Stimulated activated effector memory CD8-positive, alpha-beta T cell treated with anti-CD3 and anti-CD28 coated beads, Interleukin-12 subunit alpha, Interleukin-12 subunit beta, amount 100 ng/mL, for 72 hours (primary cell): ENCODE results near the gene LRP8.
"Not testable (repeated sequence)": the region's sequence is repeated elsewhere in the genome, so short reads cannot be mapped to it uniquely, and the experiment has no call there.

Source experiments
- ATAC-seq: fragments of 150-1000 bp; cut with Tn5 transposase; 2 replicates; pipeline ENCODE4 v1.10.0; 2021
- DNase-seq, 2 donors: peaks; one replicate each; pipeline ENCODE4 v3.0.0; 2021 to 2022; ENCODE audit warnings: low spot score in 2 of 2
- H3K27ac Mint-ChIP-seq: one replicate; pipeline ENCODE4 v1.8.0; 2022; ENCODE audit warnings: mild to moderate bottlenecking, mixed read lengths
- H3K36me3 Mint-ChIP-seq: one replicate; pipeline ENCODE4 v1.8.0; 2022; ENCODE audit warnings: mild to moderate bottlenecking, mixed read lengths
- H3K4me1 Mint-ChIP-seq: one replicate; pipeline ENCODE4 v1.8.0; 2022; ENCODE audit warnings: mixed read lengths
- H3K4me3 Mint-ChIP-seq: one replicate; pipeline ENCODE4 v1.8.0; 2022; ENCODE audit warnings: mild to moderate bottlenecking, mixed read lengths
- H3K9me3 Mint-ChIP-seq: one replicate; pipeline ENCODE4 v1.8.0; 2022; ENCODE audit warnings: mixed read lengths

The LRP8 gene

DNA sequence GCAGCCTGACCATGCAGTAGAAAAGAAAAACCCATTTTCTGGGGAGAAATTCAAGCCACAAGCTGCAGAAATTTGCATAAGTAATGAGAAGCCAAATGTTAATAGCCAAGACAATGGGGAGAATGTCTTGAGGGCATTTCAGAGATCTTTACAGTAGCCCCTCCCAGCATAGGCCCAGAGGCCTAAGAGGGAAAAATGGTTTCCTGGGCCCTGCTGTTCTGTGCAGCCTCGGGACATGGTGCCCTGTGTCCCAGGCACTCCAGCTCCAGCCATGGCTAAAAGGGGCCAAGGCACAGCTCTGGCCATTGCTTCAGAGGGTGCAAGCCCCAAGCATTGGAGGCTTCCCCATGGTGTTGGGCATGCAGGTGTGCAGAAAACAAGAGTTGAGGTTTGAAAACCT, 122.4 kb downstream of the LRP8 start:
- not testable (repeated sequence) for H3K4me1 Mint-ChIP-seq, H3K27ac Mint-ChIP-seq, DNase-seq, H3K9me3 Mint-ChIP-seq, ATAC-seq, H3K4me3 Mint-ChIP-seq
- peaks cover 68% of the 10 kb centered on the region for H3K36me3 Mint-ChIP-seq

DNA sequence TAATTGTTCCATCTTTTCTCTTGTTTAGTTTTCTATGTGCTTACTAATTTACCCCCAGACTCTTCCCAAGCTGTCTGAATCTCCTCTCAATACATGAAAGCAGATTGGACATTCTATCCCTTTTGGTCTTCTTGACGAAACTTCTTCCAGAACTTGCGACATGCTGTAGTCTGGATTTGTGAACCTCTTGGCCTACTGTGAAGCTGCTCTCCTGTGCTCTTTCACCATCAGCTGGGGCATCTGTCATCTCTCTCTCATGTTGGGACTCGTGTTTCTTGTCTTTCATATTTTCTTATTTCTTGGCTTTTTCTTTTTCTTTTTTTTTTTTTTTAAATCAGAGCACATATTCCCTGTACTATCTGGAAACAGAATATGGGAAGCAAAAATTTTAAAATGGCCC, 124.4 kb downstream of the LRP8 start:
- Mint-ChIP-seq H3K9me3 (peaks cover 5% of the 10 kb centered on the region), H3K36me3 (peaks cover 48% of the 10 kb centered on the region), H3K27ac (no peak overlapping the region), H3K4me1 (peaks cover 6% of the 10 kb centered on the region), H3K4me3 (no peak overlapping the region)
- no peak for ATAC-seq
- no peak for DNase-seq

DNA sequence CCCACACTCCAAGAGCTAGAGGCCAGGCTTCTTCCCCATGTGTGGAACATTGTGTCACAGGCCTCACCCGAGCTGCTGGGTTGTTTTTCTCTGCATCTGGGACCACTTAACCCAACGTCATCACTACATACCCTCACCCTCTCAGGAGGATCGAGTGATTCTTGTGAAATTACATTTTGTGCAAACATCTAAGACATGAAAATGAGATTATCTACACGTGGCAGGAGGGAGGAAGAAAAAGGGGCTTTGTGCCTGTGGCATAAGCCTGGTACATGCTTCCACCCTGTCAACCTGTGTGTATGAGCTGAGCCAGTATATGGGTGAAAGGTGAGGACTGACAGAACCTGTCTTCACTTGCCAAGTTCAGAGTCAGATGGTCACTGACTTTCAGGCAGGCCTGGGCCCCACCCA, 129.6 kb downstream of the LRP8 start:
- Mint-ChIP-seq H3K9me3 (no peaks in the 10 kb centered on the region), H3K36me3 (peaks cover 31% of the 10 kb centered on the region), H3K4me1 (peaks cover 24% of the 10 kb centered on the region), H3K4me3 (peak overlapping the region; percentile 84), H3K27ac (peak overlapping the region; percentile 96)
- no peak for ATAC-seq
- no peak for DNase-seq

DNA sequence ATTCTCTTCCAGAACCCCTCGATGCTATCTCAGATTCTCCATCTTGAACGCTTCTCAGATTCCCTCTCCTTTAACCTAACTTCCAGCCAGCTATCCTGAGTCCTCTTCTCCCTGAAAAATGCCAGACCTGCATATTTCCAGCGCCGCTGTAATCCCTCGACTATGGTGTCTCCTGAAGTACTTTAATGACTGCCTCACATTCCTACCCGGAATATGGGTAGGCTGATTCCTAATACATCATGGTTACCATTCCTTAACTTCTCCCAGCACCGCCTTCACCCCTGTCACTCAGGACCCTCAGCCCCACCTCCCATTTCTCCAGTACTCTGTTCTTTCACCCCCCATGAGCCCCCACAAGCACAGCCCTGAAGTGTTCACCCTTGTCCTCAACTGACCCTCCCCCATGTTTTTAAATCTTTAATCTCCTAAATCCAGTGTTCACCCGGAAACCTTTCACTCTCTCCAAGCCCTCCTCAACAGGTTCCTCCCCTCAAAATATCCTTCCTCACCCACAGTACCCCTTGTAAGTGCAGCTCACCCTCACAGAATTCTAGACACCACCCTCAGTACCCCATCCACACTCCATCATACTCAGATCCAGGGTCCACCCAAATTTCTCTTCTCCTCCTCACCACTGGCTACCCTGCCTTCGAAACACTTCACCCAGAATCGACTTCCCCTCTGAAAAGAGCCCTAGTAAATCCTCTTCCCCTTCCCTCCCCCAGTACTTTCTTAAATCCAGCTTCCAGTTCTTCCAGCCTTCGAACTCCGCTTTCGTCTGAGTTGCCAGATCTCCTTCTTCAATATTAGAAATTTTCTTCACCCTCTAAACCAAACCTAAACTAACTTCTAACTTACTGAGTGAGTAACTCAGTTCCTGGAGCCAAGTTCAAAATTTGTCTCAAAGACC, 130.3 kb downstream of the LRP8 start:
- H3K4me1 Mint-ChIP-seq = peaks cover 24% of the 10 kb centered on the region
- peak overlapping the region; percentile 96 for H3K27ac Mint-ChIP-seq
- ATAC-seq = no peak
- H3K4me3 Mint-ChIP-seq = peak overlapping the region; percentile 84
- H3K9me3 Mint-ChIP-seq = no peaks in the 10 kb centered on the region
- H3K36me3 Mint-ChIP-seq = peaks cover 24% of the 10 kb centered on the region
- DNase-seq = no peak

DNA sequence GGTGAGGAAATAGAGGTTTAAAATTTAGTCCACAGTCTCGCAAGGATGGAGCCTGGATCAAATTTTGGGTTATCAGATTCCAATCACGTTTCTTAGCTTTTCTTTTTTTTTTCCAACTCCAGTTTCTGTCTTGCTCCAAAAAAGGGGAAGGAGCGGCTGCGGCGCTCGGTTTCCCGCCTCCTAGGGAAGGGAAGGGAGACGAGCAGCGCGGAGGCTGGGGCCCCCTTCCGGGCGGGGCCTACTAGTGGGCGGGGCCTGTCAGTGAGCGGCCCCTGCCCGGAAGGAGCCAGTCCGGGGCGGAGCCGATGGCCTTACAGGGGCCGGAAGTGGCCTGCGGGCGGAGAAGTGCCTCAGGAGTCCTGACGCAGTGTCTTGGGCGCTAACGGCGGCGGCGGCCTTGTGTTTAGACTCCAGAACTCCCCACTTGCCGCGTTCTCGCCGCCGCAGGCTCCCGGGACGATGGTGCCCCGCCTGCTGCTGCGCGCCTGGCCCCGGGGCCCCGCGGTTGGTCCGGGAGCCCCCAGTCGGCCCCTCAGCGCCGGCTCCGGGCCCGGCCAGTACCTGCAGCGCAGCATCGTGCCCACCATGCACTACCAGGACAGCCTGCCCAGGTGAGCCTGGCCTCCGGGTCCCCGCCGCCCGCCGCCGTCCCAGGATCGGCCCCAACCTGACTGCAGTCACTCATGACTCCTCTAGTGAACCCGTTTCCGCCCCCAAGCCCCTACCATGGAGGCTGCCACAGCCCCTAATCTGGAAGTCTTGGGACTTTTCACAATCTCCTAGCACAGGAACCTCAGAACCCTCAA, 131.2 kb downstream of the LRP8 start, which contains the start of gene CPT2:
Gene CPT2, plus strand, starts transcription at position 340 of the 806 bp plus-strand sequence. Its CDS starts 120 bp downstream, at position 460.
- H3K9me3 Mint-ChIP-seq = no peaks in the 10 kb centered on the region
- peaks cover 15% of the 10 kb centered on the region for H3K36me3 Mint-ChIP-seq
- peak within 1 kb of the TSS; percentile 96 for H3K27ac Mint-ChIP-seq
- H3K4me1 Mint-ChIP-seq = peaks cover 24% of the 10 kb centered on the region
- DNase-seq (peak; percentile 86 to 93), ATAC-seq (peak; percentile 99)
- peak within 1 kb of the TSS; percentile 84 for H3K4me3 Mint-ChIP-seq

DNA sequence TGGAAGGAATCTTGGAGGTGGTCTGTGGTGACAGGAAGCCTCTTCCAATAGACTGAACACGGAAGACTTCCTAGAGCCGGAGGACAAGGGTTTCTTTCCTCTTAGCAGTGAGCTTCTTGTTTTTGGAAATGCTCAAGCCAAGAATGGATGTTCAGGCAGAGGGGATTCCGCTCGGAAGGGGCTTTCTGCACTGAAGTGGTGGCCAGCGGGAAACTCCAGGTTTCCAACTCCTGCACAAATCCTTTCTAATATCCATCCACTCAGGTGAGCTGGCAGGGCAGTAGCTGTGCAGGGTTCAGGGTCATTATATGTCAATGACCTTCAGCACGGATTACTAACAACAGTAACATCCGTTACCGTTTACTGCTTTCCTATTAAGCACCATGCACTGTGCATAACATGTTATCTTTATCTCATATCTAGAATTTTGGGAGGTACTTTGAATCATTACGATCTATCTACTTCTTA, 131.8 kb downstream of the LRP8 start:
- no peak for DNase-seq
- no peaks in the 10 kb centered on the region for H3K9me3 Mint-ChIP-seq
- peak; percentile 29 for ATAC-seq
- H3K36me3 Mint-ChIP-seq = peaks cover 15% of the 10 kb centered on the region
- peak overlapping the region; percentile 96 for H3K27ac Mint-ChIP-seq
- peaks cover 24% of the 10 kb centered on the region for H3K4me1 Mint-ChIP-seq
- peak overlapping the region; percentile 84 for H3K4me3 Mint-ChIP-seq

DNA sequence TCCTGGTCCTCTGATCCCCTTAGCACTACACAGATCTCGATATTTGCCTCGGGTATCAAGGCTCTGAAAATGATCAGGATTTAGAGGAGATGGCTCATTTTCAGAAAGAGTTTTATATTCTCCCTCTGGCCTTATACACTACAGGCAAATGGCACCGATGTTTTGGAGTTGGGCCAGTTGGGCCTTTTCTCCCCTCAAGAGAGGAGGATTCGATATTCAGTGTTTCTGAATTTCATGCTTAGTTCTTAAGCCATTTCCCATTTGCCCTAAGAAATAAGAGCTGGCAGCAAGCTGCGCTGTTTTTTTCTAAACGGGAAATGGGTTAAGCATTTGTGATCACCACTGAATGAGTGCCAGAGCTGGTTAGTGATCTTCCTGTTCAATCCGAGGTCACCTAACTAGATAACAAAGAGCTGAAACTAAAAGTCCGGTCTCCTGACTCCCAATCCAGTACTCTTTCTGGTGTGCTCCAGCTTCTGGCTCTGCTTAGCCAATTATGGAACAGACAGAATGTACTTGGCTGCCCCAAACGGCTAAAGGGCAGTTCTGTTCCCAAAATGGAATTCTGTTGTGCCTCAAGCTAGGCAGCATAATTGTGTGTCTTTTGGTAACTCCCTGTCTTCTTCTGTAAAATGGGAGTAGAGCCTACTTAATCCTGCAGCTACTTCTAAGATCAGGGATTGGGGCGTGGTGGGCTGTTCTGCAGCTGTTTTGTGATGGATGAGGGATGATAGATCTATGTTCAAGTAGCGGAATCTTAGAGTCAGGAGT, 132.4 kb downstream of the LRP8 start:
- DNase-seq (no peak), ATAC-seq (no peak)
- H3K36me3 Mint-ChIP-seq = peaks cover 15% of the 10 kb centered on the region
- H3K9me3 Mint-ChIP-seq = no peaks in the 10 kb centered on the region
- peak overlapping the region; percentile 84 for H3K4me3 Mint-ChIP-seq
- H3K27ac Mint-ChIP-seq = peak overlapping the region; percentile 96
- peaks cover 24% of the 10 kb centered on the region for H3K4me1 Mint-ChIP-seq
